Brain microvascular endothelial cell (primary cell): ENCODE results near the gene COX4I1.

Experiments used
- DNase-seq: peaks from one replicate; pipeline ENCODE4 v3.0.0-alpha.2; 2020
- H3K27ac ChIP-seq: fragments of 250-450 bp; sonication (Bioruptor Pico); 2 replicates; pipeline ENCODE4 v1.5.1; 2020; ENCODE audit warnings: mild to moderate bottlenecking, moderate library complexity
- H3K27me3 ChIP-seq: fragments of 250-450 bp; sonication (Bioruptor Pico); replicated peaks from 2 replicates; pipeline ENCODE4 v1.5.1; 2020; ENCODE audit warnings: mild to moderate bottlenecking
- H3K36me3 ChIP-seq: fragments of 250-450 bp; sonication (Bioruptor Pico); replicated peaks from 2 replicates; pipeline ENCODE4 v1.5.1; 2020; ENCODE audit warnings: mild to moderate bottlenecking
- H3K4me3 ChIP-seq: 2 replicates; pipeline ENCODE4 v1.5.1; 2011; ENCODE audit warnings: low read depth, mild to moderate bottlenecking, control low read depth, low read length, moderate library complexity
- CTCF ChIP-seq: IDR thresholded peaks from 2 replicates; pipeline ENCODE4 v1.5.1; 2011; ENCODE audit warnings: low read depth, mild to moderate bottlenecking, moderate library complexity, low read length, control low read depth, inconsistent platforms; ENCODE audit errors: missing control alignments
- in situ Hi-C: cut with HindIII; loops from 2 replicates; pipeline ENCODE4 v1.10.0; 2017; ENCODE audit warnings: low sequenced_read_pairs, low pct_ligation_motif_present

Gene COX4I1

GRCh38 chr16:85788819-85789218, 10.7 kb upstream of the COX4I1 start:
- in situ Hi-C loops, result no loop called here
- H3K36me3 ChIP-seq, result peaks cover 28% of the 10 kb centered on the region
- no peak for DNase-seq
- no peaks in the 10 kb centered on the region for H3K27me3 ChIP-seq
- no peak overlapping the region for H3K27ac ChIP-seq
- H3K4me3 ChIP-seq, result no peak overlapping the region
- no peak for TF ChIP-seq CTCF

GRCh38 chr16:85789773-85790172, 9.7 kb upstream of the COX4I1 start:
- H3K27me3 ChIP-seq, result no peaks in the 10 kb centered on the region
- TF ChIP-seq CTCF, result no peak
- DNase-seq, result no peak
- peaks cover 29% of the 10 kb centered on the region for H3K36me3 ChIP-seq
- no peak overlapping the region for H3K4me3 ChIP-seq
- in situ Hi-C loops, result no loop called here
- no peak overlapping the region for H3K27ac ChIP-seq

DNA sequence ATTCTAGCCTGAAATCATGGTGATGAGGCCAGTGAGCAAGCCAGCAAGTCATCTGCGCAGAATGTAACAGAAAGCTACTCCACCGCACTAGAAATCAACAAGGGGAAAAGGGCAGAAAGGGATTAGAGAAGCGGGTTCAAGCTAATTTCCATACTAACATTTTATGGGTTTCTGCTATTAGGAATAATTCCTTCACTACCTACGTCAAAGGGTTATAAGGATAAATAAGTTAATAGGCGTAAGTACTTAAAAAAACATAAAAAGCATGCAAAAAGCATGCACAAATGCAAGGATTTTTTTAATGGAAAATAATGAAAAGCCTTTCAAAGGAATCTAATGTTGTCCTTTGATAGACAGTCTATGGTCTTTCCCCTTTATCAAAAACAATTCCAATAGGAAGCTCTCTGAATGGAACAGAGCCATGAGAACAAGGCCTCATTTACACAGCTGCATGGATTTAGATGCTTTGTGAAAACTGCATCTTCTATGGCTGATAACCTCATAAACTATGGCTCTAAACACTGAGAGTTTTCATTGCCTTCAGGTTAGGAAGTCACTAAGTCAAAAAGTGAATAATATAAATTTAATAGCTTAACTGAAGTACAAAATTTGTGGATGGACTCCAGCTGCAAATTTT, 5.7 kb upstream of the COX4I1 start:
- no peak for DNase-seq
- peaks cover 18% of the 10 kb centered on the region for H3K36me3 ChIP-seq
- no peaks in the 10 kb centered on the region for H3K27me3 ChIP-seq
- in situ Hi-C loops, result no loop called here
- no peak overlapping the region for H3K4me3 ChIP-seq
- H3K27ac ChIP-seq, result no peak overlapping the region
- TF ChIP-seq CTCF, result no peak

DNA sequence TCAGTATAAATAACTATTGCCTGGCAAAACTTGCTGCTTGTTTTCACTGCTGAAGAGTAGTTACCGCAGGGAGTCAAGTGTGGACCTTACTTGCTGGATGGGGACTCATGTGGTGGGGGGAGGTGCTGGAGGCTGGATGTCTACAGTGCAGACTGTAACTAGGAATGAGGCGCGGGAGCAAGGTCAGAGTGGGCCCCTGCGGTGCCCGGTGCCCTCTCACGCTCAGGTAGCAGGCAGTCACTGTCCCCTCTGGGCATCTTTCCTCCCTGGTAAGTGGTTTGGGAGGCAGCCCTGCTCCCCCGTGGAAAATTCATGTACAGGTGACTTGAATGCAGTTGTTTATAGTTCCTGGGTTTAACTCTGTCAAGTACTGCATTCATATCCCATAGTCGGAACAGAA, 4.8 kb upstream of the COX4I1 start:
- Histone ChIP-seq H3K4me3 (no peak overlapping the region), H3K36me3 (peaks cover 19% of the 10 kb centered on the region), H3K27me3 (no peaks in the 10 kb centered on the region), H3K27ac (no peak overlapping the region)
- TF ChIP-seq CTCF, result no peak
- in situ Hi-C loops, result no loop called here
- no peak for DNase-seq

GRCh38 chr16:85796152-85796551, 3.3 kb upstream of the COX4I1 start:
- Histone ChIP-seq H3K4me3 (no peak overlapping the region), H3K36me3 (peaks cover 20% of the 10 kb centered on the region), H3K27me3 (no peaks in the 10 kb centered on the region), H3K27ac (no peak overlapping the region)
- in situ Hi-C loops, result no loop called here
- DNase-seq, result no peak
- TF ChIP-seq CTCF, result no peak

GRCh38 chr16:85796599-85796998, 2.9 kb upstream of the COX4I1 start:
- peaks cover 22% of the 10 kb centered on the region for H3K36me3 ChIP-seq
- in situ Hi-C loops, result no loop called here
- no peak for TF ChIP-seq CTCF
- no peak overlapping the region for H3K27ac ChIP-seq
- no peak for DNase-seq
- no peak overlapping the region for H3K4me3 ChIP-seq
- H3K27me3 ChIP-seq, result no peaks in the 10 kb centered on the region
